ENCODE data around the gene TLE3. TPM values are rescaled to one million over a fixed set of nuclear protein-coding genes. Genes with fewer than 3 reads are reported as not detected.

TLE3 gene
- polyA plus RNA-seq, 1 donor (not counting 4 experiments of a cell fraction or from before 2014, with no cell fraction given): 8.3 TPM

DNA sequence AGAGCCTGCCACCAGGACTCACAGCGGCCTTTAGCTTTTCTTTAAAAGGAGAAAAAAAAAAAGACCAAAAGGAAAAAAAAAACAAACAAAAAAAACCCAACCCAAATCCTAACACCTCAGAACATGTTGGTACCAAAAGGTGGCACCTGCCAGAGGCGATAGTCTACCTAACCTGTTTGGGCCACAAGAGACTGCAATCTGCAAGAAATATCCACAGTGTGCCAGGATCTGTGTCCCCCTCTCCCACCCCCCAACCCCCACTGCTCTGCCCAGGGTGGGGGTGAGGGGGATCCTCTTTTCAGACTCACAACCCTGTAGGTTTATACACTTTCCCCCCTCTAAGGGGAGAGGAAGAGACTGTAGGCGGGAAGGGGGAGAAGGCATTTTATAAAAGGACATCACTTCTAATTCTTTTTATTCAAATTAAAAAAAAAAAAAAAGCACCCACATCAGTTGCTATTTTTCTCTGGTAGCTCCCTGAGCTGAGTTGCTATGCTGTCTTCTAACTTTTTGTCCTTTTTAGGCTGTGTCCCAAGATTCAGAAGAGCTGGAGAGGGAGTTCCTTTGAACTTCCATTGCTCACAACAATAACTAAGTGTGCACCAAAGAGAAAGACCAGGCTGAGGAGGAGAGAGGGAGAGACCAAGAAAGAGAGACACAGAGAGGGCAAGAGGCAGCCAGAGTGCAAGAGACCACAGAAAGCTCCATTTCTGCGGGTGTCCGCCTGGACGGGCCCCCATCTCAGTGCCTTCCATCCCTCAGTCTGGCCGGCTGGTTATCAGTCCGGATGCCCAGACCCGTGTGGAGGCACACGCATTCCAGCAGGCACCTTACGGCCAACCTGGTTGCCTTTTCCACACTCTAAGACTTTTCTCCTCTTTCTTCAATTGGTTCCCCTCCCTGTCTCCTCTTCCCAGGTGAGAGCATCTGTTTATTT, 48.9 kb downstream of the TLE3 start:
- no peaks in the 10 kb centered on the region for H3K4me1 ChIP-seq (ENCODE audit: control insufficient read depth, extremely low read depth, insufficient read depth, low read length)
- TF ChIP-seq EZH2 (IDR thresholded peaks at IDR 0.05; ENCODE audit: low read length): no peak
- TF ChIP-seq, protein P1, sequence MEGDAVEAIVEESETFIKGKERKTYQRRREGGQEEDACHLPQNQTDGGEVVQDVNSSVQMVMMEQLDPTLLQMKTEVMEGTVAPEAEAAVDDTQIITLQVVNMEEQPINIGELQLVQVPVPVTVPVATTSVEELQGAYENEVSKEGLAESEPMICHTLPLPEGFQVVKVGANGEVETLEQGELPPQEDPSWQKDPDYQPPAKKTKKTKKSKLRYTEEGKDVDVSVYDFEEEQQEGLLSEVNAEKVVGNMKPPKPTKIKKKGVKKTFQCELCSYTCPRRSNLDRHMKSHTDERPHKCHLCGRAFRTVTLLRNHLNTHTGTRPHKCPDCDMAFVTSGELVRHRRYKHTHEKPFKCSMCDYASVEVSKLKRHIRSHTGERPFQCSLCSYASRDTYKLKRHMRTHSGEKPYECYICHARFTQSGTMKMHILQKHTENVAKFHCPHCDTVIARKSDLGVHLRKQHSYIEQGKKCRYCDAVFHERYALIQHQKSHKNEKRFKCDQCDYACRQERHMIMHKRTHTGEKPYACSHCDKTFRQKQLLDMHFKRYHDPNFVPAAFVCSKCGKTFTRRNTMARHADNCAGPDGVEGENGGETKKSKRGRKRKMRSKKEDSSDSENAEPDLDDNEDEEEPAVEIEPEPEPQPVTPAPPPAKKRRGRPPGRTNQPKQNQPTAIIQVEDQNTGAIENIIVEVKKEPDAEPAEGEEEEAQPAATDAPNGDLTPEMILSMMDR (optimal IDR thresholded peaks at IDR 0.05 in 1 of 3, IDR thresholded peaks at IDR 0.05 in 1 of 3, conservative IDR thresholded peaks at IDR 0.05 in 1 of 3; ENCODE audit: extremely low read depth in 1 of 3, insufficient read depth in 2 of 3, low read length in 3 of 3): no peak
- H3K4me3 ChIP-seq (ENCODE audit: control insufficient read depth in 2 of 3, extremely low read depth in 1 of 3, insufficient read depth in 2 of 3, low read depth in 1 of 3, low read length in 3 of 3): no peak overlapping the region
- H3K79me2 ChIP-seq (ENCODE audit: control insufficient read depth, insufficient read depth, low read length): no peaks in the 10 kb centered on the region
- H3K4me2 ChIP-seq (ENCODE audit: control insufficient read depth, extremely low read depth, insufficient read depth, low read depth, low read length): no peak overlapping the region
- H3K27ac ChIP-seq (ENCODE audit: control insufficient read depth, insufficient read depth, low read length): no peak overlapping the region
- H4K20me1 ChIP-seq (ENCODE audit: control insufficient read depth, extremely low read depth, insufficient read depth, low read length): no peaks in the 10 kb centered on the region
- peaks cover 24 to 34% of the 10 kb centered on the region in 2 experiments for H3K36me3 ChIP-seq (ENCODE audit: control insufficient read depth in 2 of 2, extremely low read depth in 1 of 2, insufficient read depth in 2 of 2, low read length in 2 of 2)
- FAIRE-seq: no peak
- dilution Hi-C loops (cut with MboI; ENCODE audit: extremely low pct_ligation_motif_present, low sequenced_read_pairs): no loop called here
- no peak for DNase-seq (ENCODE audit: low read depth, low spot score)
- no peak overlapping the region for H3K9ac ChIP-seq (ENCODE audit: control insufficient read depth, extremely low read depth, insufficient read depth, low read length)
- no peaks in the 10 kb centered on the region for H3K9me1 ChIP-seq (ENCODE audit: control insufficient read depth, extremely low read depth, insufficient read depth, low read length)
- H2AFZ ChIP-seq (ENCODE audit: control insufficient read depth, low read length): no peak overlapping the region
- H3K9me3 ChIP-seq (ENCODE audit: control insufficient read depth, low read depth, low read length): no peaks in the 10 kb centered on the region
- H3K27me3 ChIP-seq (ENCODE audit: control insufficient read depth, extremely low read depth, insufficient read depth, low read length): no peaks in the 10 kb centered on the region

DNA sequence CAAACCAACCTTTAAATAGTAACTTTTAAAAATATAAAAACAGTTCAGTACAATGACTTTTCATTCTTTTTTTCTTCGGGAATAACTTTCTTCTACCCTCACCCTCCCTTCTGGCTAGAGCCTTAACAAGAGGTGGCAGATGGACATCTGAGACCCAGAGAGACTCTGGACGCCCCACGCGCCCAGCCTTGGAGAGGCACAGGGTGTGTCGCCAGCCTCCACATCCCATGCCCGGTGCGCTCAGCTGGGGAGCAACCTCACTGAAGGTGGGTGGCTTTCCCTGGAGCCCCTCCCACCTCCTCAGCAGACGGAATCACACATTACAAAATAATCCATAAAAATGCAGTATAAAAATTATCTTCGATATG, 49.5 kb downstream of the TLE3 start:
- H3K36me3 ChIP-seq (ENCODE audit: control insufficient read depth in 2 of 2, extremely low read depth in 1 of 2, insufficient read depth in 2 of 2, low read length in 2 of 2): peaks cover 20 to 28% of the 10 kb centered on the region in 2 experiments

More for the DNA sequence above, 49.5 kb downstream of the TLE3 start:
- H3K27me3 ChIP-seq (ENCODE audit: control insufficient read depth, extremely low read depth, insufficient read depth, low read length): no peaks in the 10 kb centered on the region
- H3K27ac ChIP-seq (ENCODE audit: control insufficient read depth, insufficient read depth, low read length): no peak overlapping the region
- no peak for DNase-seq (ENCODE audit: low read depth, low spot score)
- no peak overlapping the region for H3K4me2 ChIP-seq (ENCODE audit: control insufficient read depth, extremely low read depth, insufficient read depth, low read depth, low read length)
- H3K4me1 ChIP-seq (ENCODE audit: control insufficient read depth, extremely low read depth, insufficient read depth, low read length): no peaks in the 10 kb centered on the region
- H3K9me1 ChIP-seq (ENCODE audit: control insufficient read depth, extremely low read depth, insufficient read depth, low read length): no peaks in the 10 kb centered on the region
- H4K20me1 ChIP-seq (ENCODE audit: control insufficient read depth, extremely low read depth, insufficient read depth, low read length): no peaks in the 10 kb centered on the region
- no peak for FAIRE-seq
- no peak overlapping the region for H2AFZ ChIP-seq (ENCODE audit: control insufficient read depth, low read length)
- dilution Hi-C loops (cut with MboI; ENCODE audit: extremely low pct_ligation_motif_present, low sequenced_read_pairs): no loop called here
- no peaks in the 10 kb centered on the region for H3K79me2 ChIP-seq (ENCODE audit: control insufficient read depth, insufficient read depth, low read length)
- H3K4me3 ChIP-seq (ENCODE audit: control insufficient read depth in 2 of 3, extremely low read depth in 1 of 3, insufficient read depth in 2 of 3, low read depth in 1 of 3, low read length in 3 of 3): no peak overlapping the region
- H3K9me3 ChIP-seq (ENCODE audit: control insufficient read depth, low read depth, low read length): no peaks in the 10 kb centered on the region
- TF ChIP-seq, protein P1 (optimal IDR thresholded peaks at IDR 0.05 in 1 of 3, IDR thresholded peaks at IDR 0.05 in 1 of 3, conservative IDR thresholded peaks at IDR 0.05 in 1 of 3; ENCODE audit: extremely low read depth in 1 of 3, insufficient read depth in 2 of 3, low read length in 3 of 3): no peak
- TF ChIP-seq EZH2 (IDR thresholded peaks at IDR 0.05; ENCODE audit: low read length): no peak
- no peak overlapping the region for H3K9ac ChIP-seq (ENCODE audit: control insufficient read depth, extremely low read depth, insufficient read depth, low read length)
